HepG2 (cell line): ENCODE data around the gene PBX2. TPM values are rescaled to one million over a fixed set of nuclear protein-coding genes. Genes with fewer than 3 reads are reported as not detected.

Experiments used
- ISL2 ChIP-seq: sonication (generic); formaldehyde crosslinking; IDR thresholded peaks from 2 replicates; pipeline ENCODE4 v1.5.0; 2020; ENCODE audit warnings: missing genetic modification reagents
- KDM3A ChIP-seq: IDR thresholded peaks from 2 replicates; pipeline ENCODE4 v1.6.1; 2018; ENCODE audit warnings: low read depth, missing compliant biosample characterization
- SMARCC2 ChIP-seq: fragments of 450-650 bp; IDR thresholded peaks from 2 replicates; pipeline ENCODE4 v1.6.1; 2017; ENCODE audit warnings: antibody characterized with exemption, mild to moderate bottlenecking
- ZBTB1 ChIP-seq: sonication (generic); formaldehyde crosslinking; IDR thresholded peaks from 2 replicates; pipeline ENCODE4 v1.4.0; 2020; ENCODE audit warnings: missing genetic modification reagents, borderline replicate concordance
- ZBTB14 ChIP-seq: sonication (generic); formaldehyde crosslinking; IDR thresholded peaks from 2 replicates; pipeline ENCODE4 v1.4.0; 2020; ENCODE audit warnings: missing genetic modification reagents
- ZBTB39 ChIP-seq: sonication (generic); formaldehyde crosslinking; IDR thresholded peaks from 2 replicates; pipeline ENCODE4 v1.5.0; 2020; ENCODE audit warnings: missing genetic modification reagents
- ZNF33B ChIP-seq: sonication (generic); formaldehyde crosslinking; IDR thresholded peaks from 2 replicates; pipeline ENCODE4 v1.5.1; 2020; ENCODE audit warnings: mild to moderate bottlenecking, missing genetic modification reagents
- ZNF501 ChIP-seq: sonication (generic); formaldehyde crosslinking; IDR thresholded peaks from 2 replicates; pipeline ENCODE4 v1.5.1; 2020; ENCODE audit warnings: mild to moderate bottlenecking, moderate library complexity, missing genetic modification reagents
- ZNF562 ChIP-seq: sonication (generic); formaldehyde crosslinking; IDR thresholded peaks from 2 replicates; pipeline ENCODE4 v1.8.0; 2022; ENCODE audit warnings: missing genetic modification reagents, borderline replicate concordance
- ZNF710 ChIP-seq: sonication (generic); formaldehyde crosslinking; IDR thresholded peaks from 2 replicates; pipeline ENCODE4 v1.5.0; 2020; ENCODE audit warnings: mild to moderate bottlenecking, missing genetic modification reagents, borderline replicate concordance
- polyA plus RNA-seq, 8 experiments: library from polyadenylated mRNA; depleted of rRNA in 3 of 8; stranded (reverse) in 7 of 8; unstranded in 1 of 8; fragments of >200 nt; fragmentation: Illumina TruSeq in 4 of 8; extraction: Trizol in 4 of 8; gene quantifications; 2 replicates each; pipeline versions ENCODE4 v1.2.1 to v1.2.3, GENCODE V29; 2011 to 2016; ENCODE audit warnings: low read depth in 4 of 8, missing spikeins in 1 of 8, mixed read lengths in 1 of 8; ENCODE audit not compliant: insufficient read depth in 1 of 8
- total RNA-seq, 5 experiments: library from RNA; depleted of rRNA; stranded (reverse); fragments of >200 nt; fragmentation: Illumina TruSeq; extraction: Trizol; gene quantifications; 2 replicates each; pipeline ENCODE4 v1.2.3, GENCODE V29; 2016; ENCODE audit warnings: low read depth in 1 of 5
- TF ChIP-seq, protein P1 (sequence below): sonication (generic); formaldehyde crosslinking; IDR thresholded peaks from 2 replicates; pipeline ENCODE4 v1.5.0; 2020; ENCODE audit warnings: mild to moderate bottlenecking, missing genetic modification reagents, moderate library complexity
- TF ChIP-seq, protein P2 (sequence below): sonication (generic); formaldehyde crosslinking; IDR thresholded peaks from 2 replicates; pipeline ENCODE4 v1.5.1; 2020; ENCODE audit warnings: mild to moderate bottlenecking, missing genetic modification reagents
- TF ChIP-seq, protein P3 (sequence below): sonication (generic); formaldehyde crosslinking; IDR thresholded peaks from 2 replicates; pipeline ENCODE4 v1.5.1; 2020; ENCODE audit warnings: mild to moderate bottlenecking, missing genetic modification reagents, moderate library complexity

Gene PBX2
- total and polyA plus RNA-seq, 2 of the 13 experiments (the other 11 are each of a cell fraction or from before 2014, with no cell fraction given): 42.3 to 77.8 TPM

DNA sequence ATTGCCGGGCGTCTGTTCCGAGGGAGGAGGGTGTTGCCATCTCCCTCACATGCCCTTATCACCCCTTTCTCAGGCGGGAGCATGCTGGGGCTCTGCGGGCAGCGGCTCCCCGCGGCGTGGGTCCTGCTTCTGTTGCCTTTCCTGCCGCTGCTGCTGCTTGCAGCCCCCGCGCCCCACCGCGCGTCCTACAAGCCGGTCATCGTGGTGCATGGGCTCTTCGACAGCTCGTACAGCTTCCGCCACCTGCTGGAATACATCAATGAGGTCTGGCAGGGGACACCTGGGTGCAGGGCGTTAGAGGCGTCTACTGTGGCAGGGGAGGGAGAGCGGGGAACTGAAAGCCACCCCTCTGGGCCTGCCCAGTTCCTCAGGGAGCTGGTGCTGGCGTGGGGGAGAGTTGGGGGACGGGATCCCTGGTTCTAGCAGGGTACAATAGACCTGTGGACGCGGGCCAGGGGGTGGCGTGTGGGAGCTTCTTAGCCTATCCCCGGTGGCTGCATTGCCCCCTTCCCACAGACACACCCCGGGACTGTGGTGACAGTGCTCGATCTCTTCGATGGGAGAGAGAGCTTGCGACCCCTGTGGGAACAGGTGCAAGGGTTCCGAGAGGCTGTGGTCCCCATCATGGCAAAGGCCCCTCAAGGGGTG lies 35.4 kb downstream of the PBX2 start (continued):
- TF ChIP-seq ZBTB14 (CRISPR knock-in tag) (0 out of 2 replicates have a peak, but pooled peaks have one; percentile 1), ZNF562 (CRISPR knock-in tag) (no peak), ISL2 (CRISPR knock-in tag) (no peak), KDM3A (no peak), ZBTB1 (0 out of 2 replicates have a peak, but pooled peaks have one; percentile 15), ZBTB39 (0 out of 2 replicates have a peak, but pooled peaks have one; percentile 49), ZNF501 (CRISPR knock-in tag) (0 out of 2 replicates have a peak, but pooled peaks have one; percentile 45), ZNF710 (CRISPR knock-in tag) (0 out of 2 replicates have a peak, but pooled peaks have one; percentile 5), ZNF33B (peak; percentile 43; the same call in 1 of the 2 replicates), SMARCC2 (no peak)
- TF ChIP-seq, protein P1, sequence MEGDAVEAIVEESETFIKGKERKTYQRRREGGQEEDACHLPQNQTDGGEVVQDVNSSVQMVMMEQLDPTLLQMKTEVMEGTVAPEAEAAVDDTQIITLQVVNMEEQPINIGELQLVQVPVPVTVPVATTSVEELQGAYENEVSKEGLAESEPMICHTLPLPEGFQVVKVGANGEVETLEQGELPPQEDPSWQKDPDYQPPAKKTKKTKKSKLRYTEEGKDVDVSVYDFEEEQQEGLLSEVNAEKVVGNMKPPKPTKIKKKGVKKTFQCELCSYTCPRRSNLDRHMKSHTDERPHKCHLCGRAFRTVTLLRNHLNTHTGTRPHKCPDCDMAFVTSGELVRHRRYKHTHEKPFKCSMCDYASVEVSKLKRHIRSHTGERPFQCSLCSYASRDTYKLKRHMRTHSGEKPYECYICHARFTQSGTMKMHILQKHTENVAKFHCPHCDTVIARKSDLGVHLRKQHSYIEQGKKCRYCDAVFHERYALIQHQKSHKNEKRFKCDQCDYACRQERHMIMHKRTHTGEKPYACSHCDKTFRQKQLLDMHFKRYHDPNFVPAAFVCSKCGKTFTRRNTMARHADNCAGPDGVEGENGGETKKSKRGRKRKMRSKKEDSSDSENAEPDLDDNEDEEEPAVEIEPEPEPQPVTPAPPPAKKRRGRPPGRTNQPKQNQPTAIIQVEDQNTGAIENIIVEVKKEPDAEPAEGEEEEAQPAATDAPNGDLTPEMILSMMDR: peak; percentile 99
- TF ChIP-seq, protein P2, sequence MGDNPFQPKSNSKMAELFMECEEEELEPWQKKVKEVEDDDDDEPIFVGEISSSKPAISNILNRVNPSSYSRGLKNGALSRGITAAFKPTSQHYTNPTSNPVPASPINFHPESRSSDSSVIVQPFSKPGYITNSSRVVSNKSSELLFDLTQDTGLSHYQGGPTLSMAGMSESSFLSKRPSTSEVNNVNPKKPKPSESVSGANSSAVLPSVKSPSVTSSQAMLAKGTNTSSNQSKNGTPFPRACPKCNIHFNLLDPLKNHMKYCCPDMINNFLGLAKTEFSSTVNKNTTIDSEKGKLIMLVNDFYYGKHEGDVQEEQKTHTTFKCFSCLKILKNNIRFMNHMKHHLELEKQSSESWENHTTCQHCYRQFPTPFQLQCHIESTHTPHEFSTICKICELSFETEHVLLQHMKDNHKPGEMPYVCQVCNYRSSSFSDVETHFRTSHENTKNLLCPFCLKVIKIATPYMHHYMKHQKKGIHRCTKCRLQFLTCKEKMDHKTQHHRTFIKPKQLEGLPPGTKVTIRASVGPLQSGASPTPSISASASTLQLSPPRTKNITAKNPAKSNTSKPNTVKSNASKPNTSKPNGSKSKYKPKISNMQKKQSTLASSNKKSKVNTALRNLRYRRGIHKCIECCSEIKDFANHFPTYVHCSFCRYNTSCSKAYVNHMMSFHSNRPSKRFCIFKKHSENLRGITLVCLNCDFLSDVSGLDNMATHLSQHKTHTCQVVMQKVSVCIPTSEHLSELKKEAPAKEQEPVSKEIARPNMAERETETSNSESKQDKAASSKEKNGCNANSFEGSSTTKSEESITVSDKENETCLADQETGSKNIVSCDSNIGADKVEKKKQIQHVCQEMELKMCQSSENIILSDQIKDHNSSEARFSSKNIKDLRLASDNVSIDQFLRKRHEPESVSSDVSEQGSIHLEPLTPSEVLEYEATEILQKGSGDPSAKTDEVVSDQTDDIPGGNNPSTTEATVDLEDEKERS (CRISPR knock-in tag): peak; percentile 96
- TF ChIP-seq, protein P3, sequence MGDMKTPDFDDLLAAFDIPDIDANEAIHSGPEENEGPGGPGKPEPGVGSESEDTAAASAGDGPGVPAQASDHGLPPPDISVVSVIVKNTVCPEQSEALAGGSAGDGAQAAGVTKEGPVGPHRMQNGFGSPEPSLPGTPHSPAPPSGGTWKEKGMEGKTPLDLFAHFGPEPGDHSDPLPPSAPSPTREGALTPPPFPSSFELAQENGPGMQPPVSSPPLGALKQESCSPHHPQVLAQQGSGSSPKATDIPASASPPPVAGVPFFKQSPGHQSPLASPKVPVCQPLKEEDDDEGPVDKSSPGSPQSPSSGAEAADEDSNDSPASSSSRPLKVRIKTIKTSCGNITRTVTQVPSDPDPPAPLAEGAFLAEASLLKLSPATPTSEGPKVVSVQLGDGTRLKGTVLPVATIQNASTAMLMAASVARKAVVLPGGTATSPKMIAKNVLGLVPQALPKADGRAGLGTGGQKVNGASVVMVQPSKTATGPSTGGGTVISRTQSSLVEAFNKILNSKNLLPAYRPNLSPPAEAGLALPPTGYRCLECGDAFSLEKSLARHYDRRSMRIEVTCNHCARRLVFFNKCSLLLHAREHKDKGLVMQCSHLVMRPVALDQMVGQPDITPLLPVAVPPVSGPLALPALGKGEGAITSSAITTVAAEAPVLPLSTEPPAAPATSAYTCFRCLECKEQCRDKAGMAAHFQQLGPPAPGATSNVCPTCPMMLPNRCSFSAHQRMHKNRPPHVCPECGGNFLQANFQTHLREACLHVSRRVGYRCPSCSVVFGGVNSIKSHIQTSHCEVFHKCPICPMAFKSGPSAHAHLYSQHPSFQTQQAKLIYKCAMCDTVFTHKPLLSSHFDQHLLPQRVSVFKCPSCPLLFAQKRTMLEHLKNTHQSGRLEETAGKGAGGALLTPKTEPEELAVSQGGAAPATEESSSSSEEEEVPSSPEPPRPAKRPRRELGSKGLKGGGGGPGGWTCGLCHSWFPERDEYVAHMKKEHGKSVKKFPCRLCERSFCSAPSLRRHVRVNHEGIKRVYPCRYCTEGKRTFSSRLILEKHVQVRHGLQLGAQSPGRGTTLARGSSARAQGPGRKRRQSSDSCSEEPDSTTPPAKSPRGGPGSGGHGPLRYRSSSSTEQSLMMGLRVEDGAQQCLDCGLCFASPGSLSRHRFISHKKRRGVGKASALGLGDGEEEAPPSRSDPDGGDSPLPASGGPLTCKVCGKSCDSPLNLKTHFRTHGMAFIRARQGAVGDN (CRISPR knock-in tag): peak; percentile 87
